K562 (cell line): ENCODE results near the gene GALNT12. TPM values are rescaled to one million over a fixed set of nuclear protein-coding genes. Genes with fewer than 3 reads are reported as not detected.

Experiments used
- ELK3 ChIP-seq: fragments of 450-650 bp; formaldehyde crosslinking; IDR thresholded peaks from 2 replicates; pipeline ENCODE4 v1.4.0; 2020; ENCODE audit warnings: mild to moderate bottlenecking
- GTF2E2 ChIP-seq: fragments of 200-800 bp; sonication (Bioruptor generic); IDR thresholded peaks from 2 replicates; pipeline ENCODE4 v1.6.1; 2016; ENCODE audit warnings: missing genetic modification characterization, missing compliant biosample characterization
- HDAC8 ChIP-seq: fragments of 450-650 bp; IDR thresholded peaks from 2 replicates; pipeline ENCODE4 v1.6.1; 2016; ENCODE audit warnings: mild to moderate bottlenecking, missing genetic modification characterization, moderate library complexity, missing compliant biosample characterization
- ZBTB40 ChIP-seq, 2 experiments: fragments of 450-650 bp in 1 of 2; sonication (generic) in 1 of 2; formaldehyde crosslinking in 1 of 2; IDR thresholded peaks; 2 replicates each; pipeline versions ENCODE4 v1.7.1 to v1.9.0; 2016 to 2022; ENCODE audit warnings: inconsistent platforms in 1 of 2, mild to moderate bottlenecking in 1 of 2, missing genetic modification reagents in 1 of 2
- ZNF280A ChIP-seq: fragments of 450-650 bp; IDR thresholded peaks from 2 replicates; pipeline ENCODE4 v1.6.1; 2018; ENCODE audit warnings: mild to moderate bottlenecking, low read depth; ENCODE audit not compliant: partially characterized antibody
- polyA plus RNA-seq, 8 experiments: library from polyadenylated mRNA; depleted of rRNA in 4 of 8; stranded (reverse) in 5 of 8; unstranded in 3 of 8; fragments of >200 nt; fragmentation: Nextera tagmentation in 2 of 8; fragmentation: Illumina TruSeq in 1 of 8; extraction: Ambion mirVana in 2 of 8; extraction: Trizol in 1 of 8; gene quantifications; 2 replicates each; pipeline versions ENCODE4 v1.2.1 to v1.2.3, GENCODE V29; 2011 to 2014; ENCODE audit warnings: inconsistent platforms in 1 of 8, missing spikeins in 1 of 8
- total RNA-seq, 7 experiments: library from RNA; depleted of rRNA in 6 of 7; stranded (reverse); fragments of >200 nt in 6 of 7; fragmentation: Illumina TruSeq in 2 of 7; extraction: Trizol in 2 of 7; gene quantifications; 2 replicates each; pipeline versions ENCODE4 v1.2.1 to v1.2.3, GENCODE V29; 2011 to 2021; ENCODE audit warnings: low replicate concordance in 1 of 7

Gene GALNT12
- total and polyA plus RNA-seq, 9 of the 15 experiments (the other 6 are each of a cell fraction or from before 2014, with no cell fraction given) = 29.7 to 82.9 (median 44.2) TPM

GRCh38 chr9:98801969-98802371 lies 5.5 kb upstream of the GALNT12 start (continued):
- no peak for TF ChIP-seq ZBTB40 (IDR thresholded peaks at IDR 0.05)
- no peak for TF ChIP-seq ZBTB40 (CRISPR knock-in tag; IDR thresholded peaks at IDR 0.05)
- TF ChIP-seq ELK3 (CRISPR knock-in tag) = no peak
- TF ChIP-seq GTF2E2 (tag) = no peak
- TF ChIP-seq ZNF280A = no peak
- TF ChIP-seq HDAC8 = no peak
